Measurements from ENCODE around the gene NOL11.
A peak's percentile ranks its signal among the peaks of the same experiment; 100 is the strongest.
"Not testable (repeated sequence)": the region's sequence is repeated elsewhere in the genome, so short reads cannot be mapped to it uniquely, and the experiment has no call there.

NOL11 gene

DNA sequence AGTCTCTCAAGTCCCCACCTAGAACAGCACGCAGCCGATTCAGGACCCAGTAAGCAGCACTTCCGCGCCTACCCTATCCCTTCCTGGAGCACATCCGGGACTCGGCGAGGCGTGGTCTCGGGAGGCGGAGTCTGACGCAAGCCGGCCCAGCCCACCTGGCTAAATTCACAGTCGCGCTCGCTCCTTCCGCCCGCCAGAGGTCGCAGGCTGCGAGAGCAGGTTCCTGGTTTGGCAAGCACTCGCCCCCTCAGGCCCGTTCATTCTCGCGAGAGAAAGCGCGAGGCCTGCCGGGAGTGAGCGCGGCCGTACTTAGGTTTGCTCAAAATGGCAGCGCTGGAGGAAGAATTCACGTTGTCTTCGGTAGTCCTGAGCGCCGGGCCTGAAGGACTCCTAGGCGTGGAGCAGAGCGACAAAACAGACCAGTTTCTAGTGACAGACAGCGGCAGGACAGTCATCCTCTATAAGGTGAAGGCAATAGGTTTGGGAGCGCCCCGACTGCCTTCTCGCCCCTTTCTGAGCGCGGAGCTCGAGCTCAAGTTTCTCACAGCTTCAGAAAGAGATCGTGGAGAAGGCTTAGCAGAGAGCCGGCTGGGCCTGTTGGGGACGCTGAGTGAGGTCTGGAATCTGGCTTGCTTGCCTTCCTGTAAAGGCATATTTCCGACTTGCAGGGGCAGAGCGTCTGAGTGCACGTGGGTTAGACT lies at the start of gene NOL11:
Gene NOL11 (plus strand): TSS at position 313 of the 701 bp plus-strand sequence. CDS start 12 bp downstream, at position 325.
- peak; percentile 99 for DNase-seq (ENCODE audit: low spot score)

DNA sequence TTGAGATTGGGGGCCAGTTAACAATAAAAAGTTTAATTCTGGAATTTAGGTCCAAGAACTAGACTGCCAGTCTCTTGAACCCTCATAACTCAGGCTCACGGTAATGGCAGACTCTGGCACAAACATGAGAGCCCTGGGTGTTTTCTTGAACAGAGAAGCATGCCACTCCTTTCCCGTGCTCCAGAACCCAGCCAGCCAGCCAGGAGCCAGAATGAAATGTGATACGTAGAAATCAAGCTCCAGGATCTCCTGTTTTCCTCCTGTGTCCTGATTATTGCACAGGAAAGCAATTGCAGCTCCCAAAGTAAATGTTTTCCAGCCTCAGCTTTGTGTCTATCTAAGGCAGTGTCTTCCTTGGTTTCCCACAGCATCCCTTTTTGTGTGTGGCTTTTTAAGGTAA lies 46.2 kb upstream of the NOL11 start:
- no peak for DNase-seq (ENCODE audit: low spot score)

DNA sequence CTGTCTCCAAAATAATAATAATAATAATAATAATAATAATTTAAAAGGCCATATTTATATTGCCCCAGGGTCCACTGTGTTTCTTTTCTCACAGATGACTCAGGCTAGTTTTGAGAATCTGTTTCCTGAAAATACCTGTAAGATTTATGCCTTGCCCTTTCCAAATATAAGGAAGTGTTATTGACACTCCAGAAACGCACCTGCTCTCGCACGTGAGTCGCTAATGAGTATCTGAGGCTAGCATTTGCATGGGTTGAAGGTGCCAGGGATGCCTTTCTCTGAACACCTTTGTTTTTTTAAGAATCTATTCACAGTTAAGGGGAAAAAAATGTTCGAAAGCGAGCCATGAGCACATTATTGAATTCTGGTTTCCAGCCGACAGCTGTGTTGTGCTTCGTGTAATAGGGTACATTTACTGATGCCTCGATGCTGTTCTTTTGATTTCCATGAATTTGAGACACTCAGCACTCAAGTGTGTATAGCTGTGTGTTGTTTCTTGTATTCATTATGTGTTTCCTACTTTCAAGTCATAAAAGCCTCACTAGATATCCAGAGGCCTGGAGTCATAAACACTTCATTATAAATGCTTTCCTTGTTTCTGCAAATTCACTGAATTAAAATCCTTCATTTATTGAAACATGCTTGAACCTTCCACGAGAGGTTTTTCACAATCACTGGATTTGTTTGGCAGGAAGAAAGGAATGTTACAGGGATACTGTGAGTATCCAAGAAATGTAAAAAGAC lies 45.0 kb upstream of the NOL11 start:
- no peak for DNase-seq (ENCODE audit: low spot score)

DNA sequence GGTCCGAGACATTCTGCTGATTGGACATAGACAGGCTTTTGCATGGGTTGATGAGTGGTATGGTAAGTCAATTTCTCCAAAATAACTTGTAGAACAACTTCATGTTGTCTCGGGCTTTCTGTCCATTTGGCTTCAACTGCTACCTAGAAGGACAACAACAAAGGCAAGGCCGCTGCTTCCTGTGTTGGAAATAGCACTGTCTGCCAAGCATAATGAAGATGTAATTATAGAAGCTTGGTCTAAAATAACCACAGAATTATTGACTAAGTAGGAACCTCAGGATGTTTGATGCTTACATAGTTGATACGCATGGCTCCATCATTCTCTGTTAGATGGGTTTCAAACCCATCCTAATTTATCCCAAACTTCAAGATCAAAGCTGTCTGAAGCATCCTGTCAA lies 42.3 kb upstream of the NOL11 start:
- DNase-seq (ENCODE audit: low spot score): no peak

DNA sequence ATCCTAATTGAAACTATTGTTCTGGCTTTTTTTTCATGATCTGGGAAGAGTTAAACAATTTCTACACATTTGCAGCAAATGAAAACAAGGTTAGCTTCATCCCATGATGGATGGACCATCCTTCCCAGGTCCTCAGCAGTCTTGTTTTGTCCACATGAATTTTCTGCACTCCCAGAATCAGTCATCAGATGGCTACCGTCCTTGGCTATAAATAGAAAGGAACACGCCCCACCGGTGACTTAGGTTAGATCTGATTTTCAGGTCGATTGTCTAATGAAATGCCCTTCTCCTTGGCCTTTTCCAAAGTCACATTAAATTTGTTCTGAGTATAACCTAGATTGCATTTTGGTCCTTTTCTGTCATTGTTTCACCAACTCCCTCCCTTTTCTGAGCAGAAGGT lies 41.4 kb upstream of the NOL11 start:
- no peak for DNase-seq (ENCODE audit: low spot score)

DNA sequence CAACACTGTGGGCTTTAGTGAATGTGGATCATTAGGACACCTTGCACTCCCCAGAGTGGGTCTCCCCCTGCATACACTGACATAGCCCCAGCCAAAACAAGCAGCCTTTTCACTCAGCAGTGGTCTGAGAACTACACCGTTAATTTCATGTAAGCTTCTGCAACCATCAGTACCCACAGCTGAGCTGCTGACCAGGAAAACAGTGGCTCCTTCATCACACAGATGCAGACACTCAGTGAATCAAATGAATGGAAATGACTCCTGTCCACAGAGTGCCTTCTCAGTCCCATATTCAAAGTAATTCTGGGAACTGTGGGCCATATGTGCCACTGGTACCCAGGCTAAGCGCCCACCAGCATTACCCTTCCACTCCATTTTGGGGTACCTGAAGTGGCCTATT lies 39.3 kb upstream of the NOL11 start:
- no peak for DNase-seq (ENCODE audit: low spot score)

DNA sequence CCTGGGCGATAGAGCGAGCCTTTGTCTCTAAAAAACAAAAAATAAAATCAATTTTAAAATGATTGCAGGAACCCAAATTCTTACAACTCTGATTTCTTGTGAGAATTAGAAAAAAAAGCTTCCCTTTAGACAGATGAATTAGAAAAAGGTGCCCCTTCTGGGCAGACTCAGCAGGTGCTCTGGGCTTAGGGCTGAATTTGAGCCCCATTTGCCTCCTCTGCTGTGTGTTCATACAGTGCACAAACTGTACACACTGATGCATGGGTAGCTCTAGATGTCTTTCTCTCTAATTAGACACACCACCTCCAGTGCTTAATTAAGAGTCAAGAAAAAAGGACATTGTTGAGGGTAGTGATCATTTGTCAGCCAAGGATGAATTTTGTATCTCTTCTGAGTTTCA lies 38.5 kb upstream of the NOL11 start:
- no peak for DNase-seq (ENCODE audit: low spot score)

DNA sequence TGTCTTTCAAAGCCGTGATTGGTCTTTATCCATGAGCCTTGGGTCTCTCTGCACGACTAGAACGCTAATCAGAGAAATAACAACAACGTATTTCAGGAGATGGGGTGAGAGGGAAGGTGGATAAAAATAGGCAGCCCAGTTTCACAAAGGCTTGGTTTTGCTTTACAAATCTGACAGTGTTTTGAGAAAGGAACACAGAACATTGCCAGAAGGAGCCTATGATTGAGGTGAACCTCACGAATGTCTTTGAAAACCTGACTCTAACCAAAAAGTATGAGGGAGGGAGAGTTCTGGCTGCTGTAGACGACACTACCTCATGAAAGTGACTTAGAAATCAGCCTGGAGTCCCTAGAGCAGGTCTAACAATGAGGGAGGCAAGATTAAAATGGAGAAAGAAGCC lies 38.0 kb upstream of the NOL11 start:
- no peak for DNase-seq (ENCODE audit: low spot score)

DNA sequence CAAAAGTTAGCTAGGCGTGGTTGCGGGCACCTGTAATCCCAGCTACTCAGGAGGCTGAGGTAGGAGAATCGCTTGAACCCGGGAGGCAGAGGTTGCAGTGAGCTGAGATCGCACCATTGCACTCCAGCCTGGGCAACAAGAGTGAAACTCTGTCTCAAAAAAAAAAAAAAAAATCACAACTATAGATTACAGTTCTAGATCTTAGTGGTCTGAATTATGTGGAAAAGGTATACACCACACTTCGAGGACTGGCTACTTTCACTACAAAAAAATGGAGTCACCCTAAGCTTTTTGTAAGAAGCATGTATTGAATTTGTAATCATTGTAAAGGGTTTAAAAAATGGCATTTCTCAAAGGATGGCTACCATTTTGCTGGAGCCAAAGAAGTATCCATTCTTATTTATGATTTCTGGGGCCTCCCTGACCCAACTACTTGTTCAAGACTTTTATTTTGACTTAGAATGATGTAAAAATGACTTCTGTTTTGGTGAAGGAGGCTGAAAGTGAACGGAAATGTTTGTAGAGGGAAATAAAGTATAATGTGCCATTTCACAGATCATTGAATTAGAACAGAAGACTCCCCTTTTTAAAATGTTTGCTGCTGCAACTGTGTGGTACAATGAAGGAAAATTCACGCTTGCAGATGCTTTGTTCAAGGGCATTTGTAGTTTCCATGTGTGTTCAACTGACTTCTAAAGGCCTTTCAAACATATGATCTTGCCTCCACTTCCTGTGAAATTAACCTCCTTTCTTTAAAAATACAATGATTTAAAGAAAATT lies 37.1 kb upstream of the NOL11 start:
- DNase-seq (ENCODE audit: low spot score): no peak

DNA sequence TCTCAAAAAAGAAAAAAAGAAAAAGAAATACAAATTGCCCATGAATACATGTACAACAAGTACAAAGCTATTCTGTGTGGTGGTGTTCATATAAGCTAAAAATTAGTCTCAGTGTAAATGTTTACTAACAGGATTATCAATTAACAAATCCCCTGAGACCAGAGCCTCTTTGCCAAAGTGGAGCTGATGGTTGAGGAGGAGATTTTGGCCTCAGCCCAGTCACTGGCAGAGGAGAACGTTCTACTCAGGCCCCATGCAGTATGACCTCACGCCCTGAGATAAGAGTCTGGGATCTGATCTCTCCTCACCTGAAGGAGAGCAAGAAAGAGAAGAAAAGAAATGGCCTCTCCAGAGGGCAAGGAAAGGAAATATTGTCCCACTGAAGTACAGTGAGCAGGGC lies 35.5 kb upstream of the NOL11 start:
- DNase-seq (ENCODE audit: low spot score): no peak

DNA sequence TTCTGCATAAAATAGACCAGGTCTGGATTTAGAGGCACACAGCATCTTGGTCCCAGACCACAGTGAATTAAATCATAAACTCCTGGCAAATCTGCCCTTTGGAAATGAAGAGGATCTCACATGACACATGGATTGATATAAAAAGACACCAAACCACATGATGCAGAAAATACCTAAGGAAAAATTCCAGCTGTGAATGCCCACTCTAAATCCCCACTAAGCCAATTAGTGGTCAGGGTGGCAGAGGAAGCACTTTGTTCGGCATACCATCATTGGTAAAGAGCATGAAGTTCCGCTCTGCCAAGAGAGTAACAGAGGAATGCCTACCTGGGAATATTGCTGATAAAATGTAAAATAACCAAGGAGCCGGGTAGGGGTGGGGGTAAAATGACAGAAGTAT lies 32.4 kb upstream of the NOL11 start:
- no peak for DNase-seq (ENCODE audit: low spot score)

DNA sequence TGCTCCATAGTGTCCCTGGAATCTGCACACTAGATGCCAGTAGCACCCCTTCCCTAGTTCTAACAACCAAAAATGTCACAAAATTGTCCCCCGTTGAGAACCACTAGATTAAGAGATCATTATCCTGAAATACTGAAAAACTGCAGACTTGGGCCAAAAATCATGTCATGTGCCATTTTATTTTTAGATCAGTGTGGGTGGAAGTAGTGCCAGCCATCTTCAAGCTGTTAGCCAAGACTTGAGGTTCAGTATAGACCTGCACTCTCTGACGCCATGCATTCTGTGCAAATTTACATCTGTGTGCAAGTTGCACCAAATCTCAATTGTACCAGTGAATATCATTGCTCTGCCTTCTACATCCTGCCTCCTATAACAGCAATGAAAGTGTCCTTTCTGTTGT lies 31.5 kb upstream of the NOL11 start:
- DNase-seq (ENCODE audit: low spot score): no peak

DNA sequence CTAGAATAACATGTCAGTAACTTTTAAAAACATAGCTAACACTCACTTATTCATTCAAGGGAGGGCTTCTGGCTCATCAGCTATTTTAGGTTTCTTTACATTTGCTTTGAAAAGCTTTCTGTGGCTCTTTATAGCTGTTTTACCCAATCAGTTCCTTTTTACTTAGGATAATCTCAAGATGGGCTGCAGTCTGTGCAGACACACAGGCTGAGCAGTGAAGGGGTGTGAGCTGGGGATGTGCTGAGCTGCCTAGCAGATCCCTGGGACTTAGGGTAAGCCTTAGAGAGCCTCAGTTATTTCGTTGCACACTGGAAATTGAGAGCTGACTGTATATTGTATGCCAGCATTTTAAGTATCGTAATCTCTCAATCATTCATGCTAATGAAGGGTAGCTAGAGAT lies 30.2 kb upstream of the NOL11 start:
- no peak for DNase-seq (ENCODE audit: low spot score)

DNA sequence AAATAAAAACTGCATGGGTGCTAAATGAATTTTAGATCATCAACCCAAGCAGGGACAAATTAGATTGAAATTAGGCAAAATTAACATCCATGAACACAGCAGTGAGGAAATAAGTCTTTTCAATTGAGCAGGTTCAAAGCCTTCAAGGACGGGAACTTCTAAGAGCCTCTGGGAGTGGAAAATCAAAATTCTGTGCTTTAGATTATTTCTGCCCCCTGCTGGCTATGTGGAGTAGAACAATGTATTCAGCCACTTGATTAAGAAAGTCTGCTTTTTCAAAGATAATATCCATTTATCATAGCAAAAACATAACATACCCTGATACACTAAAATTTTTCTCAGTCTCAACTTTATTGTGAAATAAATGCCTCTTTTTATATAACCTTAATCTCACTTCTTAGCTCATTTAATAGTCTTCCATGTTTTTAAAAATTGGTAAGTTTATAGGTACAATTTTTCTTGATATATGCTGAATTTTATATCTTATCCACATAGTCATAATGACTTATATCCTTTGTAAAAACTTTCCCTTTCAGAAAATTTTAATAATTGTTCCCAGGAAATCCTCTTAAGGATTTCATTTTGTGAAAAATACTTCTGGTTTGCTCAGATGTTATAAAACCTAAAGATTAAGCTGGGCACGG lies 28.1 kb upstream of the NOL11 start:
- DNase-seq (ENCODE audit: low spot score): peak; percentile 69

DNA sequence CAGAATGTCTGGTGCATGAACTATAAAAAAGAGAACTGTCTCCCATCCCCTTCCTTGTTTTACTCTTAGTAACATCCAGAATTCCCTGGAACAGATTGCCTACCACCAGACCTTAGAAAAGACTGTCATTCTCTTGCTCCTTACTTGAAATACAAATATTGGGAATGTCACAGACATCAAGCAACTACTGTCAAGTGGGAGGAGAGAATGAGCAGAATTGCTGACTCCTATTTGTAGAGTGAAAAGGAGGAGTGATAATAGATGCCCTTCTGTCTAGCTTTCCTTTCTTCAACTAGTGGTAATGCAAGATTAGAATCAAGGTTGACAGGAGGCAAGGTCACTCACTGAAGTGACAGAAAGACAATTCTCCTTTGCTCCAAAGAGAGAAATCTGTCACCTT lies 23.9 kb upstream of the NOL11 start:
- DNase-seq (ENCODE audit: low spot score): no peak

DNA sequence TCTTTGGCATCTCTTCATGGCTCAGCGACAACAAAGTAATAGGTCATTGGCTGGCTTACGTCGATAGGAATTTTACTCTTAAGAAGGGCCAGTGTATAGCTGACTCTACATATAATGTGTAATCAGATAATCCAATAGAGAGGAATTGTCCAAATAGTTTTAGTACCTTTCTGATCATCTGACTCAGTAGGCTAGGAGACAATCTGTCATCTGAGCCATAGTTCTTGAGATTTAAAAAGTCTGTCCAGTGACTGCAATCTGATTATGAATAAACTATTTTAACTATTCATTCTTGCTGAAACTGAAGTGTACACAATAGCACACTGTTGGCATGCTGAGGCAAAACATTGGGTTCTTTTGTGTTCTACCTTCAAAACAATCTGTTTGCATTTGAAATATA lies 21.4 kb upstream of the NOL11 start:
- no peak for DNase-seq (ENCODE audit: low spot score)

DNA sequence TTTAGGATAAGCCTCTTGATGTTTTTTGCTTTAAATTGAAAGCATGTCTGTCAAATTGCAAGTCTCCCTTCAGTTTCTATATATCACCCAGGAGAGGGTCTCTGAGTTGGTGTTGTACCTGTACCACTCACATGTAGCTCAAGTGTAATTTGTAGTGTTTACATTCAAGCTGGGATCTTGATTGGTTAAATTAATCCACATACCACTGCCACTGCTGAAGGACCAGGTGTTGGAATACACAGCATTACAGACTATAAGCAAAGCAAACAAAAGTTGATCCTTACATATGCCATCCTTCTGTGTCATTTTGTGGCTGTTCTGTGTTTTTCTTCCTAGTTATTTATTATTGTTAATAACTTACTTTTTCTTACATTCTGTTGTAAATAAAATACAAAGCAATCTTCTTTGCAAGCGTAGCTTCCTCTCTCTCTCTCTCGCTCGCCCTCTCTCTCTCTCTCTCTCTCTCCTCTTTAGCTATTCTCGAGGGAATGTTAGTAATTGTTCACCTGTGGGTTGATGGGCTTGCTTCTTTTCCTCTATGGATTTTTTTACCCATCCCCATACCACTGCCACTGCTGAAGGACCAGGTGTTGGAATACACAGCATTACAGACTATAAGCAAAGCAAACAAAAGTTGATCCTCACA lies 20.8 kb upstream of the NOL11 start:
- no peak for DNase-seq (ENCODE audit: low spot score)

DNA sequence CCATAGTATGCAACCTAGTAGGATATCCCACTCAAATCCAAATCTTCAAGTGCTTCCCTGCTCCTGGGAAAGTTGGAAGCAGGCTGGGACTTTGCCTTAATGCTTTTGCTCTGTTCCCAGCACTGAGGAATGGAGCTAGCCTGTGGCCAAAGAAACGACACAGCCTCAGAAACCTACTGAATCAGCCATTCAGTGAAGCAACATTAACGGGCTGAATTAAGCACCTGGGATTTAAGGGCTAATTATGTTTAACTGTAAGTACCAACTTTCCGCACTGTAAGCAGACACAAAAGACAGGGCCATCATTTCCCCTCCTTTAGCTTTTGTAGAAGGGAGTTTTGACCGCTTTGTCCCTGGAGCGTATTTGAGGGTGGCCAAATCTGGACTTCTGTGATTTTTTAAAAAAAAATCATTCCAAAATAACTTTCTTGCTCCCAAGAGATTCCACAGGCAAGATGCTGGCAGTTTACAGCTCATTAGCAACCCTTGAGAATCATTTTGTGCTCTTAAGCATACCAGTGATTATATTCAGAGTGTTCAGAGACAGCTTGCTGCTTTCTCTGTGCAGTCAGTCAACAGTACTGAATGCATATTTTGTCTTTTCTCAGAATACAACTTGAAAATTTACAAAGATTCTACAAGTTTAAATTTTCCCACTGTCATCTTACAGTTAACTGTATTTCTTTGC lies 17.6 kb upstream of the NOL11 start:
- no peak for DNase-seq (ENCODE audit: low spot score)

DNA sequence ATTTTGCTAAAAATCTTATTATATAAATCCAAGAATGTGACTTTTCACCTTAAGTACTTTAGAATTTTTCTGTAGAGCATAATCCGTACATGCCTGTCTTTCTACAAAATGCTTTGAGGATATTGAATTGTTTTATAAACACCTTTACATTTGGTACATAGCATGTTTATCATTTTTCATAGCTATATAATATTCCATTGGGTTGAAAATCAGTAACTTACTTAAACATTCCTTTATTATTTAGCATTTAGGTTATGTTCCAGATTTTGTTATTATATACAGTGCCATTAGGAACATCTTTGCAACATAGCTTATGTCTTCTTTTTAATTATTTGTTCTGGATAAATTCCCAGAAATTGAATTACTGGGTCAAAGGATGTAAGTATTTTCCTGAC lies 17.0 kb upstream of the NOL11 start:
- DNase-seq (ENCODE audit: low spot score): no peak

DNA sequence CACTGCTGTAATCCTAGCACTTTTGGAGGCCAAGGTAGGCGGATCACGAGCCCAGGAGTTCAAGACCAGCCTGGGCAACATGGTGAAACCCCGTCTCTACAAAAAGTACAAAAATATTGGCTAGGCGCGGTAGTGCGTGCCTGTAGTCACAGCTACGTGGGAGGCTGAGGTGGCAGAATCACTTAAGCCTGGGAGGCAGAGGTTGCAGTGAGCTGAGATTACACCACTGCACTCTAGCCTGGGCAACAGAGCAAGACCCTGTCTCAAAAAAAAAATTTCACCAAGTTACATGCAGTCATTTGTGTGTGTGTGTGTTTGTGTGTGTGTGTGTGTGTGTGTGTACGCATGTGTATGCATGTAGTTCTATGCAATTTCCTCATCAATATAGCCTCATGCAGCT lies 14.9 kb upstream of the NOL11 start:
- not testable (repeated sequence) for DNase-seq (ENCODE audit: low spot score)

DNA sequence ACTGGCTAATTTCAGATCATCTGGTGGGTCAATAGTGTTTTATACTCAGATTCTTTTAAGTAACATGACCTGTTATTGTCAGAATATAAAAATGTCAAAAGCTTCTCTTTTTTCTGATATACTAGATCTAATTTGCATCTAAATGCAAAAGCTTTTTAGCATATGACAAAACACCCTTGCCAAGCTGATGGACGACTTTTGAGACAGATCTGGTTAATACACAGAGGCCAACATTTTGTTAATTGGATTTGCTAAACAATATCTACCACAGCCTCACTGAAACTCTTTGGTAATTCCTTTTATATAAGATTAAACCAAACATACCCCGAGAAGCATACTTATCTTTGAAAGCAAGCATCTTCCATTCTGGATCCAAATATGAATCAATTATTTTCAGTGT lies 10.3 kb upstream of the NOL11 start:
- DNase-seq (ENCODE audit: low spot score): no peak

DNA sequence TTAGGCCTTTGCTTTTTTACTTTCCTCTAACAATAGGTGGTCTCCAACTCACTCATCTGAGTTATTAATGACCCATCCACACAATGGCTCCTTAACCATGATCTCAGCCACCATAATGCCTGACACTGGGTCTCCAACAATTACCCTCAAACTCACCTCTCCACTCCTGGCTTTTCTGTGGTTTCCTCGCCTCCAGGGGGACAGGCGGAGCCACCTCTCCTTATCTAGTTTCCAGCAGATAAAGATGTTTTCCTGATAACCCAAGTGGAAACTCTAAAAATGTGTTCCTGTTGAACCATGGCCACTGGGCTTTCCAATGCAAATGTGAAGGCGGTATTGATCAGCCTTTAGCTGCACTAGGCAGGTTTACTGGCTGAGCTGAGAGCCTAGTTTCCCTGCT lies 9.4 kb upstream of the NOL11 start:
- DNase-seq (ENCODE audit: low spot score): no peak

All from LoVo (cell line).